DND-41 (cell line): Measurements from ENCODE around the gene RNASEH2C.
A peak's percentile ranks its signal among the peaks of the same experiment; 100 is the strongest.

ENCODE experiments used
- ATAC-seq: fragments of 200-7000 bp; cut with Tn5 transposase; 3 replicates; pipeline ENCODE4 v1.9.1; 2021; ENCODE audit warnings: low read depth; ENCODE audit not compliant: insufficient read depth
- DNase-seq: peaks from one replicate; pipeline ENCODE4 v3.0.0-alpha.2; 2020
- H2AFZ ChIP-seq: 2 replicates; pipeline ENCODE4 v1.6.0; 2012; ENCODE audit warnings: low read depth, low read length
- H3K27ac ChIP-seq: 2 replicates; pipeline ENCODE4 v1.5.1; 2012; ENCODE audit warnings: low read length, inconsistent platforms
- H3K27me3 ChIP-seq: fragments of 200-600 bp; sonication (generic); 2 replicates; pipeline ENCODE4 v1.6.0; 2012; ENCODE audit warnings: low read length, mild to moderate bottlenecking, inconsistent platforms; ENCODE audit not compliant: insufficient read depth, poor library complexity
- H3K36me3 ChIP-seq: 2 replicates; pipeline ENCODE4 v1.5.1; 2012; ENCODE audit warnings: low read length, inconsistent platforms; ENCODE audit not compliant: insufficient read depth
- H3K4me1 ChIP-seq: 2 replicates; pipeline ENCODE4 v1.5.1; 2012; ENCODE audit warnings: mild to moderate bottlenecking, low read length; ENCODE audit not compliant: insufficient read depth
- H3K4me2 ChIP-seq: 2 replicates; pipeline ENCODE4 v1.6.0; 2012; ENCODE audit warnings: mild to moderate bottlenecking, moderate library complexity, low read length, inconsistent platforms; ENCODE audit not compliant: insufficient read depth
- H3K4me3 ChIP-seq, 2 experiments: fragments of 200-600 bp in 1 of 2; shearing (Covaris generic) in 1 of 2; 2 replicates each; pipeline ENCODE4 v1.5.1; 2012 to 2016; ENCODE audit warnings: inconsistent platforms in 2 of 2, low read length in 2 of 2, mild to moderate bottlenecking in 2 of 2, low read depth in 1 of 2, moderate library complexity in 1 of 2
- H3K79me2 ChIP-seq: 2 replicates; pipeline ENCODE4 v1.6.0; 2012; ENCODE audit warnings: low read length, inconsistent platforms; ENCODE audit not compliant: insufficient read depth
- H3K9ac ChIP-seq: 2 replicates; pipeline ENCODE4 v1.6.0; 2012; ENCODE audit warnings: low read depth, mild to moderate bottlenecking, inconsistent platforms, low read length, moderate library complexity
- H3K9me3 ChIP-seq: 2 replicates; pipeline ENCODE4 v1.5.1; 2012; ENCODE audit warnings: low read length, moderate library complexity, mild to moderate bottlenecking, inconsistent platforms; ENCODE audit not compliant: insufficient read depth, severe bottlenecking
- H4K20me1 ChIP-seq: 2 replicates; pipeline ENCODE4 v1.6.0; 2012; ENCODE audit warnings: low read length; ENCODE audit not compliant: insufficient read depth
- EZH2 ChIP-seq: IDR thresholded peaks from 3 replicates; pipeline ENCODE4 v1.6.1; 2012; ENCODE audit warnings: borderline replicate concordance, low read depth, mild to moderate bottlenecking, moderate library complexity, low read length, inconsistent platforms; ENCODE audit not compliant: severe bottlenecking
- TF ChIP-seq, protein P1 (sequence below): IDR thresholded peaks from 2 replicates; pipeline ENCODE4 v1.5.1; 2012; ENCODE audit warnings: borderline replicate concordance, low read length, moderate library complexity, mild to moderate bottlenecking; ENCODE audit not compliant: poor library complexity, severe bottlenecking; ENCODE audit errors: extremely low read depth

The RNASEH2C gene

DNA sequence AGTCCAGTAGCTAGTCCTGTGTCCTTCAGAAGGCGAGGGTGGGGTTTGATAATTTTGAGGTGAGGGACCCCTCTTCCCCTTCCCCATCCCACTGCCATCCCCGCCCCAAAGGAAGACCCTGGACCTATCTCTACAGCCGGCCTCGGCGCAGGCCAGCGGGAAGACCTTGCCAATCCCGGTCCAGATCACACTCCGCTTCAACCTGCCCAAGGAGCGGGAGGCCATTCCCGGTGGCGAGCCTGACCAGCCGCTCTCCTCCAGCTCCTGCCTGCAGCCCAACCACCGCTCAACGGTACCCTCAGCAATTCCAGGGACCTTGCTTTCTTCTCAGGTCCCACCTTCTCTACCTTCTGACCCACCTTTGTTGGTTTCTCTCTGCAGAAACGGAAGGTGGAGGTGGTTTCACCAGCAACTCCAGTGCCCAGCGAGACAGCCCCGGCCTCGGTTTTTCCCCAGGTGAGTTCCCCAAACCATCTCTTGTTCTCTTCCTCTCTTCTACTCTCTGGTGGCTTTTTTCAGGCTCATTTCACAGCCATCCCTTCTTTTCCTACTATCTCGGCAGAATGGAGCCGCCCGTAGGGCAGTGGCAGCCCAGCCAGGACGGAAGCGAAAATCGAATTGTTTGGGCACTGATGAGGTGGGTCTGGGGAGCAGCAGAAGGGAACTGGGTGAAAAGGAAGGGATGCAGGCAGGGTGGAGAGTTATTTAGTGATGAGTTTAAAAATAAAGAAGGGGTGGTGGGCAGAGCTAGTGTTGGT, 7.2 kb downstream of the RNASEH2C start:
- Histone ChIP-seq H3K36me3 (peaks cover 56% of the 10 kb centered on the region), H3K9ac (peak overlapping the region; percentile 73), H3K9me3 (no peaks in the 10 kb centered on the region), H3K27ac (peak overlapping the region; percentile 92), H3K79me2 (peaks cover 49% of the 10 kb centered on the region), H3K4me3 (peak overlapping the region in 1 of 2 experiments; percentile 60; a peak in 2 of 4 replicates), H3K4me2 (peak overlapping the region; percentile 99), H3K4me1 (peaks cover 57% of the 10 kb centered on the region), H3K27me3 (no peaks in the 10 kb centered on the region), H2AFZ (no peak overlapping the region; the same call in 1 of the 2 replicates), H4K20me1 (peaks cover 30% of the 10 kb centered on the region)
- TF ChIP-seq EZH2 = no peak
- TF ChIP-seq, protein P1, sequence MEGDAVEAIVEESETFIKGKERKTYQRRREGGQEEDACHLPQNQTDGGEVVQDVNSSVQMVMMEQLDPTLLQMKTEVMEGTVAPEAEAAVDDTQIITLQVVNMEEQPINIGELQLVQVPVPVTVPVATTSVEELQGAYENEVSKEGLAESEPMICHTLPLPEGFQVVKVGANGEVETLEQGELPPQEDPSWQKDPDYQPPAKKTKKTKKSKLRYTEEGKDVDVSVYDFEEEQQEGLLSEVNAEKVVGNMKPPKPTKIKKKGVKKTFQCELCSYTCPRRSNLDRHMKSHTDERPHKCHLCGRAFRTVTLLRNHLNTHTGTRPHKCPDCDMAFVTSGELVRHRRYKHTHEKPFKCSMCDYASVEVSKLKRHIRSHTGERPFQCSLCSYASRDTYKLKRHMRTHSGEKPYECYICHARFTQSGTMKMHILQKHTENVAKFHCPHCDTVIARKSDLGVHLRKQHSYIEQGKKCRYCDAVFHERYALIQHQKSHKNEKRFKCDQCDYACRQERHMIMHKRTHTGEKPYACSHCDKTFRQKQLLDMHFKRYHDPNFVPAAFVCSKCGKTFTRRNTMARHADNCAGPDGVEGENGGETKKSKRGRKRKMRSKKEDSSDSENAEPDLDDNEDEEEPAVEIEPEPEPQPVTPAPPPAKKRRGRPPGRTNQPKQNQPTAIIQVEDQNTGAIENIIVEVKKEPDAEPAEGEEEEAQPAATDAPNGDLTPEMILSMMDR = no peak
- ATAC-seq (no peak), DNase-seq (no peak)

DNA sequence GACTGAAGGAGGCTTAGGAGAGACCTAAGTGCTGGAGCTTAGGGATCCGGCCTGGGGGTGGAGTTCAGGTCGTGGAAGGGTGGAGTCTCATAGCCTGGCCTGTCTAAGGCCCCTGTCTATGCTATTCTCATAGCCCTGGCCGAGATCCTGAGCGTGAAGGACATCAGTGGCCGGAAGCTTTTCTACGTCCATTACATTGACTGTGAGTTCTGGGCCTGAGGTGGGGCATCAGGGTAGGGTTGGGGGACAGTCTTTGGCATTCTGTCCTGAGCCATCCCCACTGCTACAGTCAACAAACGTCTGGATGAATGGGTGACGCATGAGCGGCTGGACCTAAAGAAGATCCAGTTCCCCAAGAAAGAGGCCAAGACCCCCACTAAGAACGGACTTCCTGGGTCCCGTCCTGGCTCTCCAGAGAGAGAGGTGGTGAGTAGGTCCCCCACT, 7.9 kb downstream of the RNASEH2C start:
- H3K36me3 ChIP-seq = peaks cover 49% of the 10 kb centered on the region
- peak overlapping the region; percentile 92 for H3K27ac ChIP-seq

DNA sequence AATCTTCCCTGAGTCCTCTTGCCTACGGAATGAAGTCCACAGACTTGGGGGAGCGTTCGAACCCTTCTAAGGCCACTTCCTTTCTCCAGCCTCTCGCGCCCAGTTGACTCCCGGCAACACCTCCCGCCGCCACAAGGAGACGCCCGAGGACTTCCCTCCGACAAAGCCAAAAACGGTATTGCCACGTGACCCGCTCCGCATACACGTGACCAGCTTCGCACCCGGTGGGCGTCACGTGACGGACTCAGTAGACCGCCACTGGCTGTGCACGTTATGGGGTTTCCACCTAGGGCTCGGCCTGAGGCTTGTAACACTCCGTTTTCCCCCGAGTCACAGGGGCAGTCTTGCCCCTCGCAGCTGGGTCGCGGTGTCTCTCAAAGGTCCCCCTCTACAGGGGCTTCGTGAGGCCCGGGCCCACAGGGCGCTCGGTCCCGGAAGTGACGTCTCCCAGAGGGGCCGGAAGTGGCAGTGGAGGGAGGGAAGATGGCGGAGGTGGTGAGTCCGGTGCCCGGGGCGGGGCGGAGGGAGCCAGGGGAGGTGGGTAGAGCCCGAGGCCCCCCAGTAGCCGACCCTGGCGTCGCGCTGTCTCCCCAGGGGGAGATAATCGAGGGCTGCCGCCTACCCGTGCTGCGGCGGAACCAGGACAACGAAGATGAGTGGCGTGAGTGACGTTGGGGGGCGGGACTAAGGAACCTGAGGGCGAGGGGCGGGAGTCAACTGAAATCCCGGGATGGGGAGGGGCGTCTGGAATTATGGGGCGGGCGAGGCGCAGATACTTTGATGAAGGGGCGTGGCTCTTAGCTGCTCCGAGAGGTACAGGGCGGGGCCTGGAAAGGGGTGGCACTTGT, 8.6 kb downstream of the RNASEH2C start, which contains the start of gene KAT5:
Gene KAT5 (plus strand): TSS at position 468 of the 848 bp plus-strand sequence. CDS start 16 bp downstream, at position 484.
- Histone ChIP-seq H2AFZ (peak within 1 kb of the TSS; percentile 85), H3K4me1 (peaks cover 48% of the 10 kb centered on the region), H3K27ac (peak within 1 kb of the TSS; percentile 92), H3K9me3 (no peaks in the 10 kb centered on the region), H3K4me2 (peak within 1 kb of the TSS; percentile 99), H3K27me3 (no peaks in the 10 kb centered on the region), H3K9ac (peak within 1 kb of the TSS; percentile 73), H3K36me3 (peaks cover 42% of the 10 kb centered on the region), H3K4me3 (peak within 1 kb of the TSS; percentile 47 to 60), H3K79me2 (peaks cover 35% of the 10 kb centered on the region), H4K20me1 (peaks cover 18% of the 10 kb centered on the region)
- ATAC-seq (peak; percentile 83), DNase-seq (peak; percentile 98)
- TF ChIP-seq EZH2 = no peak
- TF ChIP-seq, protein P1 = peak; percentile 98

More for the DNA sequence above, 7.9 kb downstream of the RNASEH2C start:
- Histone ChIP-seq H3K4me1 (peaks cover 50% of the 10 kb centered on the region), H3K4me3 (peak overlapping the region; percentile 47 to 60), H2AFZ (peak overlapping the region; percentile 85), H4K20me1 (peaks cover 23% of the 10 kb centered on the region), H3K9me3 (no peaks in the 10 kb centered on the region), H3K79me2 (peaks cover 42% of the 10 kb centered on the region), H3K27me3 (no peaks in the 10 kb centered on the region), H3K9ac (peak overlapping the region; percentile 73), H3K4me2 (peak overlapping the region; percentile 99)
- ATAC-seq (no peak; the same call in 1 of the 3 replicates), DNase-seq (no peak)
- no peak for TF ChIP-seq EZH2
- TF ChIP-seq, protein P1 = no peak
